ENCODE measurements around the gene RPS6KA3.
"Not testable (repeated sequence)": the region's sequence is repeated elsewhere in the genome, so short reads cannot be mapped to it uniquely, and the experiment has no call there.

The RPS6KA3 gene

DNA sequence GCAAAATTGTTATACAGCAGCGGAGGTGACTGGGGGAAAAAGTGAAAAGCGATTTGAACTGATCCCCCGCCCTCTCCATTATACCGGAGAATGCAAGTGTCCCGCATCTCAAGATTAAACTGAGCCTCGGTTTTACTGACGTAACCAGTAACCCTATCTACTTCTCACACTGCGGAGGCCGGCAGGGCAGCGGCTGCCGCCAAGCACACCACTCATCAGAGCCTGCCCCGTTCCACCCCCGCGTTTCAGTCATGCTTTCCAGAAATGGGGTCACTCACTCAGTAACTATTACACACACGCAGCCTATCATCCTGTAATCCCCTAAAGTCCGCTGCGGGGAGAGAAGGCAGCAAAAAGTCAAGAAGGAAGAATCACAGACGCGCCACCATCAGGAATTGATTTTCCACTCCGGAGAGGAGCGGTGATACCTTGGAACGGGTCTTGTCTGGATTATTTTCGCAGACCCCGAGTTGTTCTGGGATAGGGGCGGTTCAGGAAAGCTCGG, 1.4 kb downstream of the RPS6KA3 start:
- TF ChIP-seq, protein P1, sequence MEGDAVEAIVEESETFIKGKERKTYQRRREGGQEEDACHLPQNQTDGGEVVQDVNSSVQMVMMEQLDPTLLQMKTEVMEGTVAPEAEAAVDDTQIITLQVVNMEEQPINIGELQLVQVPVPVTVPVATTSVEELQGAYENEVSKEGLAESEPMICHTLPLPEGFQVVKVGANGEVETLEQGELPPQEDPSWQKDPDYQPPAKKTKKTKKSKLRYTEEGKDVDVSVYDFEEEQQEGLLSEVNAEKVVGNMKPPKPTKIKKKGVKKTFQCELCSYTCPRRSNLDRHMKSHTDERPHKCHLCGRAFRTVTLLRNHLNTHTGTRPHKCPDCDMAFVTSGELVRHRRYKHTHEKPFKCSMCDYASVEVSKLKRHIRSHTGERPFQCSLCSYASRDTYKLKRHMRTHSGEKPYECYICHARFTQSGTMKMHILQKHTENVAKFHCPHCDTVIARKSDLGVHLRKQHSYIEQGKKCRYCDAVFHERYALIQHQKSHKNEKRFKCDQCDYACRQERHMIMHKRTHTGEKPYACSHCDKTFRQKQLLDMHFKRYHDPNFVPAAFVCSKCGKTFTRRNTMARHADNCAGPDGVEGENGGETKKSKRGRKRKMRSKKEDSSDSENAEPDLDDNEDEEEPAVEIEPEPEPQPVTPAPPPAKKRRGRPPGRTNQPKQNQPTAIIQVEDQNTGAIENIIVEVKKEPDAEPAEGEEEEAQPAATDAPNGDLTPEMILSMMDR (conservative IDR thresholded peaks at IDR 0.05): no peak
- peak overlapping the region; percentile 80 for H3K27ac ChIP-seq

DNA sequence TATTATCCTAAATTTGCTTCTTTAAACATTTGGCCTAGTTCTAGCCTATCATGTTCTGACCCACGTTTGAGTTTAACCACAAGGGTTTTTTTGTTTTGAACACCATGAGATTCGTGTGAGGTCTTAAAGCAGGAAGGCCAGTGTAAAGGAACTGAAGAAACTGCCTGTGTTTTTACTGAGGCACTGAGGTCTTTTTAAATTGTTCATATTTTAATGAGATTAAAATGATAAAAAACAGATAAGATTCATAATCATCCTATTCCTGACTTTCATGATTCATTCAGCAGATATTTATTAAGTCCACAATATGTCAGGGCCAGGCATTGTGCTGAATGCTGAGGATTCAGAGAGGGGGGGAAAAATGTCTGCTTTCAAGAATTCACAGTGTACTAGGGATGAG, 3.2 kb downstream of the RPS6KA3 start:
- TF ChIP-seq, protein P1 (conservative IDR thresholded peaks at IDR 0.05): no peak
- H3K27ac ChIP-seq: peak overlapping the region; percentile 80; the same call in 1 of the 2 replicates

DNA sequence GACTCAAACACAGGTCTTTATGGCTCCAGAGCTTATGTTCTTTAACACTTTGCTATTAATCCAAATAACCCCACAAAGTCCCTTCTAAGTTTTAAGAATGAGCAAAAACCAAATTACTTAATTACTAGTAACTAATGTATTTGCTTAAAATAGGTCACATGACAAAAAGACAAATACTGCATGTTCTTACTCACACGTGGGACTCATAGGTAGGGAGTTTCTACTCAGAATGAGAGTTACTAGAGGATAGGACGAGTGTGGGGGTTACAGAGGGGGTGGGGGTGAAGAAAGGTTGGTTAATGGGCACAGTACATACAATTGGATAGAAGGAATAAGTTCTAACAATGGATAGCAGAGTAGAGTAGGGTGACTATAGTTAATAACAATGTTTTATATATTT, 5.8 kb downstream of the RPS6KA3 start:
- H3K27ac ChIP-seq: peak overlapping the region; percentile 23; the same call in 1 of the 2 replicates
- TF ChIP-seq, protein P1 (conservative IDR thresholded peaks at IDR 0.05): no peak

DNA sequence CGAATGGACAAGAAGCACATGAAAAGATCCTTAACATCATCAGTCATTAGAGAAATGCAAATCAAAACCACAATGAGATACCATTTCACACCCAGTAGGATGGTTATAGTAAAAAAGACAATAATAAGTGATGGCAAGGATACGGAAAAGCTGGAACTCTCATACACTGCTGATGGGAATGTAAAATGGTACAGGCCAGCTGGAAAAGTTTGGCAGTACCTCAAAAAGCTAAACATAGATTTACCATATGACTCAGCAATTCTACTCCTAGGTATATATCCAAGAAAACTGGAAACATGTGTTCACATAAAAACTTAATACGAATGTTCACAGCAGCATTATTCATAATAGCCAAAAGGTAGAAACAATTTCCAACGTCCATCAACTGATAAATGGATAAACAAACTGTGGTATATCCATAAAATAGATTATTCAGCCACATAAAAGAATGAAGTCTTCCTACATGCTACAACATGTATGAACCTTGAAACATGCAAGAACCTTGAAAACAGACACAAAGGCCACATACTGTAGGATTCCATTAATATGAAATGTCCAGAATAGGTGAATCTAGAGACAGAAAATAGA, 11.9 kb downstream of the RPS6KA3 start:
- no peak overlapping the region for H3K27ac ChIP-seq
- TF ChIP-seq, protein P1 (conservative IDR thresholded peaks at IDR 0.05): no peak

DNA sequence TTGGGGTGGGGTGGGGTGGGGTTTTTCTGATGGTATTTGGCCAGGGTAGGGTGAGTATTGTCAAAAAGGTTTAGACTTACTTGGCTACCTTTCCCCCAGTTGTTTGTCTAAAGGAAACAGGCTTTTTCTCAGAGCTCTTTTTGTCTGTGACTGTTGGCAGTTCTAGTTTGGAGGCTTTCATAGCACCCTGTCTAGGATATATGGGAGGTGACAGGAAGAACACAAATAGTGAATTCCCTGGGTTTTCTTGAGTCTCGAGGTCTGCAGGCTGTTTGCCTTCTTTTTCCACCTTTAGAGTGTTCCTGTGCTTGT, 13.5 kb downstream of the RPS6KA3 start:
- H3K27ac ChIP-seq: no peak overlapping the region
- TF ChIP-seq, protein P1 (conservative IDR thresholded peaks at IDR 0.05): peak; percentile 46

DNA sequence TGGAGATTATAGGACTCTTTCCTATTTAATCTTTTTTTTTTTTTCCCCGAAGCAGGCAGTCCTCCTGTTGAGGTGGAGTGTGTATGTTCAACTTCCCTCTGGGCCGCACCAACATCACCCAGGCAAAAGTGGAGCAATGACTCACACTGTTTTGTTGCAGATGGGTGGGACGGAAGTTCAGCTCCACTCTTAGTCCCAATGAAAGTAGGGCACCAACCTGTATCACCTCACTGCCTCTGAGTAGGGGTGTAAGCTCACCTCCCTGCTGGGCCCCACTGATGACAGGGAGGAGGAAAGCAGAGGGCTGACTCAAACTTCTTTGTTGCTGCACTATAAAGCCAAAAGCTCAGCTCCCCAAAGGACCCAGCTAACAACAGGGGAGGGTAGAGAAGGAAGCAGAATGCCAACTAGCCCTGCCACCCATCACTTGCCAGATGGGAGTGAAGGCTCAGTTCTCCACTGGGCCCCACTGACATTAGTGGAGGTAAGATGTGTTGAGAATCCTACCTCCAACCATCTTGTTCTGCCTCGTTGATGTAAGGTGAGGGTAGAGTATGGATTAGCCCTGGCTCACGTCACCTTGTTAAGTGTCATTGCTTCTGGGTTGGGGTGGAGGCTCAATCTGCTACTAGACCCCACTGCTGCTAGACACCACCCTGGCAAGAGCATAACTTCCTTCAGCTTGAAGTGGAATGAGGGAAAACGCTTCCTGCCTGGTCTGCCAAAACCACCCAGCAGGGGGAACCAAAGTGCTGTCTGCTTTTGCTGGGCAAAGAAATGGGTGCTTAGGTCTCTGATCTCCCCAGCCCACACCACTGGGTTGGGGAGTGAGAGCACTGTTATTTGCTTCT, 14.1 kb downstream of the RPS6KA3 start:
- no peak overlapping the region for H3K27ac ChIP-seq
- TF ChIP-seq, protein P1 (conservative IDR thresholded peaks at IDR 0.05): peak; percentile 81

DNA sequence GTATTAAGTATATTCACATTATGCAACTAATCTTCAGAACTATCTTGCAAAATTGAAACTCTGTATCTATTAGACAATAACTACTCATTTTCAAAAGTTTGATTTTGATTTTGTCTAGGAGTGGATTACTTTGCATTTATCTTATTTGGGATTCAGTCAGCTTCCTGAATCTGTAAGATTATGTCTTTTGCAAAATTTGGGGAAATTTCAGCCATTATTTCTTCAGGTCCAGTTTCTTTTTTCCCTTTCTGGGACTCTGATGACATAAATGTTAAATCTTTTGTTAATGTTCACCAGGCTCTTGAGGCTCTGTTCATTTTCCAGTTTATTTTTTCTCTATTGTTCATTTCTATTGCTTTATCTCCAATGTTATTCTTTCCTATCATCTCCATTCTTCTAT, 15.0 kb downstream of the RPS6KA3 start:
- TF ChIP-seq, protein P1 (conservative IDR thresholded peaks at IDR 0.05): no peak
- no peak overlapping the region for H3K27ac ChIP-seq

DNA sequence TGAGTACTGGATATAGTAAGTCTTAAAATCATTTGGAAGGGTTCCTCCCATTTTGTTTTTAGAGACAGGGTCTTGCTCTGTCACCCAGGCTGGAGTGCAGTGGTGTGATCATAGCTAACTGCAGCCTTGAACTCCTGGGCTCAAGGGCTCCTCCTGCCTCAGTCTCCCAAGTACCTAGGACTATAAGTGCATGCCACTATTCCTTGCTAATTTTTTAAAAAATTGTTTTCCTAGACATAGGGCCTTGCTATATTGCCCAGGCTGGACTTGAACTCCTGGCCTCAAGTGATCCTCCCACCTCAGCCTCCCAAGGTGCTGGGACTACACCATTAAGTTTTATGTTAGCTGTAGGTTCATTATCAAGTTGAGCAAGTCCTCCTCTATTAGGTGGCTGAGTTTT, 16.6 kb downstream of the RPS6KA3 start:
- H3K27ac ChIP-seq: not testable (repeated sequence)

Measured in VCaP (cell line).